Colonic mucosa (tissue), 4 donors: ENCODE results near the gene MCM8. TPM values are rescaled to one million over a fixed set of nuclear protein-coding genes. Genes with fewer than 3 reads are reported as not detected.

Experiments
- DNase-seq: peaks from one replicate; pipeline ENCODE4 v3.0.0-alpha.2; 2020
- H3K27ac ChIP-seq: fragments of 200-600 bp; one replicate; pipeline ENCODE4 v1.8.0; 2021
- H3K27me3 ChIP-seq: fragments of 200-600 bp; one replicate; pipeline ENCODE4 v1.8.0; 2021
- H3K36me3 ChIP-seq: fragments of 200-600 bp; one replicate; pipeline ENCODE4 v1.8.0; 2021
- H3K4me1 ChIP-seq: fragments of 200-600 bp; one replicate; pipeline ENCODE4 v1.8.0; 2021; ENCODE audit warnings: mild to moderate bottlenecking
- H3K4me3 ChIP-seq: fragments of 200-600 bp; one replicate; pipeline ENCODE4 v1.8.0; 2021
- H3K9ac ChIP-seq, 2 donors: one replicate each; pipeline ENCODE4 v1.7.0; 2013; ENCODE audit warnings: control low read depth in 2 of 2, low read depth in 2 of 2, low read length in 2 of 2
- H3K9me3 ChIP-seq: fragments of 200-600 bp; one replicate; pipeline ENCODE4 v1.8.0; 2021
- CTCF ChIP-seq: fragments of 200-600 bp; IDR thresholded peaks from one replicate; pipeline ENCODE4 v1.8.0; 2022; ENCODE audit warnings: antibody characterized with exemption, mild to moderate bottlenecking
- intact Hi-C: fragments of 100-400 bp; cut with DNase I; formaldehyde crosslinking; loops from one replicate; pipeline ENCODE4 v1.14.1; 2022
- total RNA-seq, 2 donors: library from RNA; stranded (reverse); fragmentation: NEBNext Ultra II Directional in 1 of 2; extraction: Animal tissue kit (Norgen Biotek cat#: 25700) in 1 of 2; gene quantifications; one replicate each; pipeline ENCODE4 v1.2.1, GENCODE V29; 2021
- donor health status: healthy.
- donor health status: DM: no; HTN: no; CAD: no.
- donor health status: DM: no; HTN: no; CAD: no.

The MCM8 gene
- total RNA-seq, 2 donors from 2014 or later, result 5.7 to 18.2 TPM

DNA sequence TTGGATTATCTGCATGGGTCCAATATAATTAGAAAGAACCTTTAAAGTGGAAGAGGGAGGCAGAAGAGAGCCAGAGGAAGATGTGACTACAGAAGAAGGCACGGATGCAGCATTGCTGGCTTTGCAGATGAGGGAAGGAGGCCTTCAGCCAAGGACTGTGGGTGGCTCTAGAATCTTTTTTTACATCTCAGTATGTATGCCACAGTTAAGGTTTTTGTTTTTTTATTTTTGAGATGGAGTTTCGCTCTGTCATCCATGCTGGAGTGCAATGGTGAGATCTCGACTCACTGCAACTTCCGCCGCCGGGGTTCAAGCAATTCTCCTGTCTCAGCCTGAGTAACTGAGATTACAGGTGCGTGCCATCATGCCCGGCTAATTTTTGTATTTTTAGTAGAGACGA, 49.3 kb downstream of the MCM8 start:
- H3K27ac ChIP-seq, result no peak overlapping the region
- no peaks in the 10 kb centered on the region for H3K4me1 ChIP-seq
- no peaks in the 10 kb centered on the region for H3K9me3 ChIP-seq
- H3K36me3 ChIP-seq, result no peaks in the 10 kb centered on the region
- TF ChIP-seq CTCF, result no peak
- H3K27me3 ChIP-seq, result no peaks in the 10 kb centered on the region
- H3K9ac ChIP-seq, result no peak overlapping the region
- intact Hi-C loops, result no loop called here
- no peak overlapping the region for H3K4me3 ChIP-seq
- DNase-seq, result no peak

DNA sequence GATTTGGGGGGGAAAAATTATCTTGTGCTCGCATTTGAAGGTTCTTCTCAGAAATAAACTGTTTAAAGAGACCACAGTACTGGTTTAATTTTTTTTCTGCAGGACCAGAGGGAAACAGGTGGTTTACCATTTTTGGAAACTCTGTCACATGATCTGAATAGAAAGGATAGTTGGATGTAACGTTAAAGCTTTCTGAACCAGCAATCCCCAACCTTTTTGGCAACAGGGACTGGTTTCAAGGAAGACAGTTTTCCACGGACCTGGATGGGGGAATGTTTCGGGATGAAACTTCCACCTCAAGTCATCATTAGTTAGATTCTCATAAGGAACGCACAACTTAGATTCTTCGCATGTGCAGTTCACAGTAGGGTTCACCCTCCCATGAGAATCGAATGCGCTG, 50.4 kb downstream of the MCM8 start:
- H3K27ac ChIP-seq, result no peak overlapping the region
- no peaks in the 10 kb centered on the region for H3K27me3 ChIP-seq
- no peak overlapping the region for H3K4me3 ChIP-seq
- H3K9ac ChIP-seq, result no peak overlapping the region
- H3K9me3 ChIP-seq, result no peaks in the 10 kb centered on the region
- no peaks in the 10 kb centered on the region for H3K4me1 ChIP-seq
- no peak for DNase-seq
- intact Hi-C loops, result no loop called here
- no peaks in the 10 kb centered on the region for H3K36me3 ChIP-seq
- no peak for TF ChIP-seq CTCF

- TF ChIP-seq CTCF, result no peak
- intact Hi-C loops, result no loop called here
- Histone ChIP-seq H3K27me3 (no peaks in the 10 kb centered on the region), H3K9ac (peak overlapping the region; percentile 68 to 87), H3K36me3 (peaks cover 5% of the 10 kb centered on the region), H3K9me3 (no peaks in the 10 kb centered on the region), H3K27ac (peak overlapping the region; percentile 79), H3K4me1 (no peaks in the 10 kb centered on the region), H3K4me3 (peak overlapping the region; percentile 91)
- DNase-seq, result peak; percentile 26
These were observed 56.1 kb downstream of the MCM8 start for GRCh38 chr20:6006603-6006949.

DNA sequence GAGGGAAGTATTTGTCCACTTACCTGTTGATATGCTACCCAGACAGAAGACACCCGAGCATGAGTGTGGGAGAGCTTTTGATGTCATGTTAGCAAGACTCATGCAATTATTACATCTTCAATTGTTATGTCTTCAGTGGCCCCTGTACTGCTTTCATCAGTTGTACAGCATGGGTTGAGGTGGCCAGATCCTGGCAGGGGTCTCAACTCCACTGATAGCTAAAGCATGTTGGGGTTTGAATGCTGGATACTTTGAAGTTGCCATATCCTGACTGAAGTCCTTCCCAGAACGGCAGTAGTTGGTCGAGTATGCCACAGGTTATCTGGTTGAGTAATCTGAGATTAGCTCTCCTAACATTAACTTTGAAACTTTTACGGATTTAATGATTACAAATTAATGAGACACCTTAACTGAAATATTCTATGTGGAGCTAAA, 56.7 kb downstream of the MCM8 start:
- intact Hi-C loops, result no loop called here
- Histone ChIP-seq H3K36me3 (peaks cover 5% of the 10 kb centered on the region), H3K27me3 (no peaks in the 10 kb centered on the region), H3K4me3 (peak overlapping the region; percentile 91), H3K27ac (peak overlapping the region; percentile 14), H3K9me3 (no peaks in the 10 kb centered on the region), H3K4me1 (no peaks in the 10 kb centered on the region), H3K9ac (peak overlapping the region in 1 of 2 donors; percentile 87)
- DNase-seq, result peak; percentile 26
- TF ChIP-seq CTCF, result no peak

DNA sequence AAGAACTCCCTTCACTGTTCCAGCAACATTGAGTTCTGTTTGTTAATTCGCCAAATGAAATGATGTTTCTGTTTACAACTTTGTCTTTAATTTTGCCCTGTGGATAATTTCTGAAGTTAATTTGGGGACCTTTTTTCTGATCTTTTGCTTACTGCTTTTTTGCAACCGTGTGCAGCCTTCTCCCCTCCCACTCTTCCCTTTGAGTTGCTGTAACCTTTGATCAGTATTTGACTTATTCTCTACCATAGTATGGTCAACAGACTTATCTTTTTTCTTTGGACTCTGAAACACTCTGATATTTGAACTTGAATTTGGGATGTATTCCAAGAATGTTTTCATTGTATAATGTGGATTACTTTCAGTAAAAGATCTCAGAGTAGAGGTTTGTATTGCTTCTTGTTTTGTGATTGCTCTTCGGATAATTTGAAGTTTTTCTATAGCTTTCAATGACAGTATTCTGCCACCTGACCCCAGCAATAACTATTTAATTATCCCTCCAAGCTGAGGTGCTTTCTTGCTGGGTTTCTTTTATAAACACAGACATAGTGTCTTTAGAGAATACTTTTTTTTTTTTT, 57.2 kb downstream of the MCM8 start:
- TF ChIP-seq CTCF, result no peak
- peak overlapping the region in 1 of 2 donors; percentile 87 for H3K9ac ChIP-seq
- peak; percentile 38 for DNase-seq

More for the DNA sequence above, 57.2 kb downstream of the MCM8 start:
- Histone ChIP-seq H3K36me3 (peaks cover 5% of the 10 kb centered on the region), H3K27me3 (no peaks in the 10 kb centered on the region), H3K9me3 (no peaks in the 10 kb centered on the region), H3K4me3 (peak overlapping the region; percentile 91), H3K27ac (peak overlapping the region; percentile 14), H3K4me1 (no peaks in the 10 kb centered on the region)
- intact Hi-C loops, result no loop called here
